GM21423 (cell line): Measurements from ENCODE around the gene ARFGAP1.

ENCODE experiments used
- ATAC-seq: cut with Tn5 transposase; IDR thresholded peaks from one replicate; pipeline ENCODE4 v1.9.1; 2021; ENCODE audit warnings: mild to moderate bottlenecking, moderate library complexity; ENCODE audit not compliant: unreplicated experiment

The ARFGAP1 gene

DNA sequence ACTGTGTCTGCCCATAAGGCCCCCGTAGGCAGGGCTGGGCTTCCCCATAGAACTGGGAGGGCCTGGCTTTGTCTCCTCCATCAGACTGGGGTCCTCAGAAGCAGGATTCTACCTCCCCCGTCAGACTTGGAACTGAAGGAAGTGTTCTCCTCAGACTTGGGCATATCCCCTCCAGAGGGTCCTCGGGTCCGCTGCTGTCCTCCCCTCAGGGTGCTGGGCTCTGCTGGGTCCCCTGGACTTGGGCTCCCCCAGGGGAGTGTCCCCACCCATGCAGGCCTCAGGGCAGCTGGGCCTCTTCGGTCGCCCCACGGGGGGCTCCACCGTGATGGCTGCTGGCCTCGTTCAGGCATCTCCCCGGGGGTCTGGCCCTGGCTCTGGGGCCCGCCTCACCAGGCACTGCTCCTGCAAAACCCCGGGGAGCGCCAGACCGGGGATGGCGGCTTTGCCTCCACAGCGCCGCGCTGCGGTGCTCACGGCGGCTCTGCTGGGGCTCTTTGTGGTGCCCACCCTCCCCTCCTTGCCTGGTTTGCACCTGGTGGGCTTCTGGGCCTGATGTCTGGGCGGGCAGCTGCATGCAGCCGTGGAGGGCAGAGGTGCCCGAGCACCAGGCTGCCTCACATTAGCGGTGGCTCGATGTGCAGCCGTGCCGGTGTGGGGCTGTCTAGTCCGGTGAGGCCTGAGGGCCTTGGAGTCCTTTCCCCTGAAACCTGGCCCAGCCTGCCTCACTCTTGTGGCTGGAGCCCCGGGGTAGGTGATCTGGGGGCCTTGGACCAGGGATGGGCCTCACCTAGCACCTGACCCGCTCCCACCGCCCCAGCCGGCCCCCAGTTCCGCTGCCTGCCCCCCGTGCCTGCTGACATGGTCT lies 34.3 kb downstream of the ARFGAP1 start:
- no peak for ATAC-seq

DNA sequence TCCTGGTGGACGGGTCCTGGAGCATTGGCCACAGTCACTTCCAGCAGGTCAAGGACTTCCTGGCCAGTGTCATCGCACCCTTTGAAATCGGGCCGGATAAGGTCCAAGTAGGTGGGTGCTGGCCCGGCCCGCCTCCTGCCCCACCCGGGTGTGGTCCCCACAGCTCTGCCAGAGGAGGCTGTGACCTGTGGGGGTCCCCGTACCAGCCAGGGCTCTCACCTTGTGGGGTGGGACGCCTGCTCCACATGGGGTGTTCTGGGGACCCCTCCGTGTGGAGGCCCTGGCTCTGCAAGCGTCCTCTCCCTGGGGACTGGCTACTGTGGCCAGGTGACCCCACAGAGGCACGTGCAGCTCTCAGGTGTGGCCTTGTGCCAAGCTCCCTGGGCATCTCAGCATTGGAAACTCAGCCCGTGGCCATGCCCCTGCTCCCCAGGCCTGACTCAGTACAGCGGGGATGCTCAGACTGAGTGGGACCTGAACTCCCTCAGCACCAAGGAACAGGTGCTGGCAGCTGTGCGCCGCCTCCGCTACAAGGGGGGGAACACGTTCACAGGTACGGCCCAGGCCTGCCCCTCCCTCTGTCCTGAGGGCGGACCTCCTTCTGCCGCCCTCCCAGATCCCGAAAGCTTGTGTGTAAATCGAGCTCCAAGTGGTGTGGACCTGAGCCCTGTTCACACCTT lies 35.1 kb downstream of the ARFGAP1 start:
- ATAC-seq = no peak

- no peak for ATAC-seq
Measured at GRCh38 chr20:63308218-63308911, 35.8 kb downstream of the ARFGAP1 start.

DNA sequence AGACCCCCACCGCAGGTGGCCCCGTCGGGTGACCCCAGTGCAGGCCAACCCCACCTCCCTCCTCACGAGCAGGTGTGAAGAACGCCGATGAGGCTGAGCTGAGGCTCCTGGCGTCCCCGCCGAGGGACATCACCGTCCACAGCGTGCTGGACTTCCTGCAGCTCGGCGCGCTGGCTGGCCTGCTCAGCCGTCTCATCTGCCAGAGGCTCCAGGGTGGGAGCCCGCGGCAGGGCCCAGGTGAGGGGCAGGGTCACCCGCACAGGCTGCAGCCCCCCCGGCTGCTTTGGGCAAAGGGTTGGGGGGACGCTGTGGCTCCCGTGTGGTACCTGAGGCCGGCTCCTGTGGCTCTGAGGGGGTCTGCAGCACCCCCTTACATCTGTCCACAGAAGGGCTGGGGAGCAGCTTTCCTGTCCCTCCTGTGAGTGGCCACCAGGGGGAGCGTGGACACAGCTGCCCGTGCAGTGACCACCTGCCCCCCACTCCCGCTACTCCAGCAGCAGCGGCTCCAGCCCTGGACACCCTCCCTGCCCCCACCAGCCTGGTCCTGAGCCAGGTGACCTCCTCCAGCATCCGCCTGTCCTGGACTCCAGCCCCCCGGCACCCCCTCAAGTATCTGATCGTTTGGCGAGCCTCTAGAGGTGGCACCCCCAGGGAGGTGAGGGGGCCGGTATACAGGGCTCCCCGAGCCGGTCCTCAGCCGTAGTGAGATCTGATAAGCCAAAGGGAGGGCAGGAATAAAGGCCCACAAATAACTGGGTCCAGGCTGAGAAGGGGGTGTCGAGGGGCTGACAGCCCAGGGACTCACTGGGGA lies 36.9 kb downstream of the ARFGAP1 start:
- no peak for ATAC-seq

DNA sequence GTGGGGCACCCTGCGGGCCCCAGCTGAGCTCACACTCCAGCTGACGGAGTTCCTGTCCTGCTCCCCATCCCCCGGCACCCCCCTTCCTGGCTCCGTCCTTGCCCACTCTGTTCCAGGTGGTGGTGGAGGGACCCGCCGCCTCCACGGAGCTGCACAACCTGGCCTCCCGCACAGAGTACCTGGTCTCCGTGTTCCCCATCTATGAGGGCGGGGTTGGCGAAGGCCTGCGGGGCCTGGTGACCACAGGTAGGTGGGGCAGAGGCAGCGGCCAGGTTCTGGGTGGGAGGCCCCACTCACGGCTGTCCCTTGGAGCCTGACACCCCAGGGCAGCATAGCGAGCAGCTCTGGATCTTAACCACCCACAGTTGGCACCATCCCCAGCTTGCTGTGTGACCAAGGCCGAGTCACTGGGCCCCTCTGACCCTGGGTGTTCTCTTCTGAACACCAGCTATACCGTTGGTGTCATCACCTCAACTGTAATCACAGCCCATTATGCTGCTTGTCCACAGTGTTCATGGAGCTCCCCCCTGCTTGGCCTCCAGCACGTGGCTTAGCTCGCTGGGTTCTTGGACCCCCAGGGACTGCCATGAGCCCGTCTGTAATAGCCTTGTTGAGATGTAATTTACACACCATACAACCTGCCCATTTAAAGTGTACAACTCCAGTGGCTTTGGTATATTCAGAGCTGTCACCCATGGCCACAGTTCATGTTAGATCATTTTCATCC lies 37.8 kb downstream of the ARFGAP1 start:
- no peak for ATAC-seq

- ATAC-seq = no peak
Measured at GRCh38 chr20:63311186-63311832, 38.7 kb downstream of the ARFGAP1 start.

GRCh38 chr20:63311833-63312243 lies 39.2 kb downstream of the ARFGAP1 start:
- no peak for ATAC-seq

DNA sequence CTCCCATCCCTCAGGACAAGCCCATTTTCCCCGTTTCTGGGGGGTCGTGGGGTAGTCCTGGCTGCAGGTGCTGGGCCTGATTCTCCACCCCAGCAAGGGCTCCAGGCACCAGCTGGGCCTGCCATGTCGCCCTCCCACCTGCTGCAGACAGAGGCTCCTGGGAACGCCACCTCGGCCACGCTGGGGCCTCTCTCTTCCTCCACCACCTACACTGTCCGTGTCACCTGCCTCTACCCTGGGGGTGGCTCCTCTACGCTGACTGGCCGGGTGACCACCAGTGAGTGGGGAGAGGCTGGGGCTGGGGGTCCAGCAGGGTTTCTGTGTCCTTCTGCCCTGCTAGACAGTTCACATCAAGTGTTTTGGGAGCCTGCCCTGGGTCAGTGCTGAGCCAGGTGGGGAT lies 39.7 kb downstream of the ARFGAP1 start:
- ATAC-seq = no peak

- ATAC-seq = no peak
Measured at GRCh38 chr20:63312690-63313348, 40.2 kb downstream of the ARFGAP1 start.

- ATAC-seq = no peak
Measured at GRCh38 chr20:63313349-63314014, 40.9 kb downstream of the ARFGAP1 start.

- ATAC-seq = no peak
Measured at GRCh38 chr20:63314015-63314471, 41.4 kb downstream of the ARFGAP1 start.

DNA sequence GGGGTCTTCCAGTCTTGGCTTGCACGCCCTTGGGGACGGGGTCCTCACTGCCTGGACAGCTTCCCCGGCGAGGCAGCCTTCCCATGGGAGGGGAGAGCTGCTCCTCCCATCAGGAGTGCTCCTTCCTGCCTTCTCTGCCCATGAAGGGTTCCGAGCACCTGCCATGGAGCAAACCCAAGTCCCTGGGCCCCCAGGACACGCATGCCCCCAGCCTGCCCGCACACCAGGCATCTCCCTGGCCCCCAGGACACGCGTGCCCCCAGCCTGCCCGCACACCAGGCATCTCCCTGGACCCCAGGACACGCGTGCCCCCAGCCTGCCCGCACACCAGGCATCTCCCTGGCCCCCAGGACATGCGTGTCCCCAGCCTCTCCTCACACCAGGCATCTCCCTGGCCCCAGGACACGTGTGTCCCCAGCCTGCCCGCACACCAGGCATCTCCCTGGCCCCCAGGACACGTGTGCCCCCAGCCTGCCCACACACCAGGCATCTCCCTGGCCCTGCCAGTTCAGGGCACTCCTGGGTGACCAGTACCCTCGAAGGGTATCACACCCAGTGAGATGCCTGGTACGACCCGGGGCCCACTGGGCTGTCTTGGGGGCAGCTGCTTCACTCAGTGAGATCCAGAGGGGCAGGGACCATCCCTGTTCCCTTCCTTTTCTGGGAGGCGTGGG lies 42.1 kb downstream of the ARFGAP1 start:
- ATAC-seq = no peak

DNA sequence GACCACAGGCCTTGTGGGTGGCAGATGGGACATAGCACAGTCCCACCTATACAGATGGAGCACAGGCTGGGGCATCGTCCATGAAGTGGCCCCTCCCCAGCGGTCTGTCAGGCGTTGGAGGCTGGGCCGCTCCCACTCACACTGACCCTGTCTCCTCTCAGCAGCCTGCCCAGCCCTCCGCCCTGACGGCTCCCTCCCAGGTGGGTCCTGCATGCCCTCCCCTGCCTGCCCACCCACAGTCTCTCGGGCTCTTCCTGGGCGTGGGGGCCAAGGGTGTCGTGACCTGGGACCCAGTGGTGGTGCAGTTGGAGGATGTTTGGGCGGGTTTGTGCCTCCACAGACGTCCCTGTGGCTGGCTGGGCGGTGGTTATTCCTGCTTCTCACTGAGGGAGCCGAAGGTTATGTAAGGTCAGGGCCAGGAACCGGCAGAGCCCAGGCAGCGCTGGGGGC lies 42.7 kb downstream of the ARFGAP1 start:
- ATAC-seq = no peak

DNA sequence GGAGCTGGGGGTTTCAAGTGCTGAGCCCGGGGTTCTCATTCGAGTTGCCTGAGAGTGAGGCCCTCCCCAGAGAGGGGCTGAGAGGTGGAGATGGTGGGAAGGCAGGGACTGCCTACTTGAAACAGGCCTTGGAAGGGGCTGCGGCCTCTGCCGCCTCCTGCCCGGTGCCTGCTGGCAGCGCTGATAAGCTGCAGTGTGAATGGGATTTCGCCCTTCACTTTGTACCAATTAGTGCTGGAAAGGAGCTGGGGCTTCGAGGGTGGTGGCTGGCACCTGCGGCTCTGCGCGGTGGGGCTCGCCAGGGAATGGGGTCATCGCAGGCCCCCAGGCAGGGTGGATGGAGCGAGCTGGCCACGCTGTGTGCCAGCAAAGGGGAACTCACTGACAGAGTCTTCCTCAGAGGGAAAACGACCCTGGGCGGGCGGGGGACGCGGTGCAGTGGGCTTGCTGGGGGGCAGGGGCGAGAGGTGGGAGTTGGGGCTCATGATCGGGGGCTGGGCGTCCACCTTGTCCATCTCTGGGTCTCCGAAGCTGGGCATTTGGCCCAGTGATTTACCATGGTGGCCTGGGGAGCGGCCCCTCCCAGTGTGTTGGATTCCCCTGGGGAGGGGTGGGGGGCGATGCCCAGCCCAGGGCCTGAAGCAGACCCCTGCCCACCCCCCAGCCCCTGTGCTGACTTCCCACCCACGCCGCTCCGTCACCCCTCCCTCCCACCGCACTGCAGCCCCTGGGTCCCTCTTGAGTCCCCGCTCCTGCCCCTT lies 43.3 kb downstream of the ARFGAP1 start:
- ATAC-seq = no peak

DNA sequence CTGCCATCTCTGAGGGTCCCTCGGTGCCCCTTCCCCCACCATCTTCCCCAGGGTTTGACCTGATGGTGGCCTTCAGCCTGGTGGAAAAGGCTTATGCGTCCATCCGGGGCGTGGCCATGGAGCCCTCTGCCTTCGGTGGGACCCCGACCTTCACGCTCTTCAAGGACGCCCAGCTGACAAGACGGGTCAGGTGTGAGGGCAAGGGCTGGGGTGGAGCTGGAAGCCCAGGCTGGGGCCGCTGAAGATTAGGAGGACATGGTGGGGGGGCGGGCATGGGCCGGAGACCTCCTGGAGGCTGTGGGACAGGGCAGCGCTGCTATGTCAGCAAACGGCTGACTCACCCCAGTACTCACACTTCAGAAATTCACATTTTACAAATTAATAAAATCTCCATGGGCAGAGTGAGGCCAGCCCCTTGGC lies 43.9 kb downstream of the ARFGAP1 start:
- no peak for ATAC-seq

DNA sequence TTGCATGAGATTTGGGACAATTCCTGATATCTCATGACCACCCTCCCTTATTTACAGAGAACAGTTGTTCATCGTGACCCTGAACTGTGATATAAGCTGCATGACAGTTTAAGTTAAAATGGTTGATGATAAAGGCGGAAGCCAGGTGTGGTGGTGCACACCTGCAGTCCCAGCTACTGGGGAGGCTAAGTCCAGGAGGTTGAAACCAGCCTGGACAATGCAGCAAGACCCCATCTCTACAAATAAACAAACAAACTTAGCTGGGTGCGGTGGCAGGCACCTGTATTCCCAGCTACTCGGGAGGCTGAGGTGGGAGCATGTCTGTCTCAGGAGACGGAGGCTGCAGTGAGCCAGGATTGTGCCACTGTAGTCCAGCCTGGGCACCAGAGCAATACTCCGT lies 44.4 kb downstream of the ARFGAP1 start:
- ATAC-seq = no peak

DNA sequence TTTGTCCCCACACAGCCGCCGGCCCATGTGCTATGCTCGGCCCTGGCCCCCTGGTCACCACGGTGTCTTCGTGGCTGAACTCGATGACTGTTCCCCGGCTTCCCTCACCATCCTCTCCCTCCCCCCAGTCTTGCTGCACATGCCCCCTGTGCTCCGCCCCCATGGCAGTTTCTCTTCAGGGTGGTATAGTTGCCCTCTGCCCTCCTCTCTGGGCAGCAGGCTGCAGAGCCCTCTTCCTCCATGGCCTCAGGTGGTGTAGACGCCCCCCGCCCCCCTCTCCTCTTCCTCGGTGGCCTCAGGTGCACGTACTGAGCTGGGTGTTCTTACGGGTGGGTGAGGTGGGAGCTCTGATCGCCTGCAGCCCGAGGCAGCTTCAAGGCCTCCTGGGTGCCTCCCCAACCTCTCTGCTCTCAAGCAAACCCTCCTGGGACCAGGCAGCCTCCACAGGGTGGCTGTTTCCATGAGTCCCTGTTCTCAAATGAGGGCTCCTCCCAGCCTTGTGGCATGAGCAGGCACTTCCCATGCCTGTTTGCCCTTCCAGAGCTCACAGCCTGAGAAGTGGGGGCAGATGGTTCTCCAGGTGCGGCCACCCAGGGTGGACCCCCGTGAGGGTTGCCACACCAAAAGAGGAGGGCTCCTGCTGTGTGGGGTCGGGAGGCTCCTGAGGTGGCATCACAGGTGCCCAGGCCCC lies 45.1 kb downstream of the ARFGAP1 start:
- ATAC-seq = no peak
